HTERT RPE-1 (cell line): ENCODE measurements around the gene TSFM.

Experiments used
- in situ Hi-C: fragments of 300-500 bp; cut with MboI; formaldehyde crosslinking; loops from 4 replicates; pipeline ENCODE4 v1.14.3; 2020; ENCODE audit warnings: low sequenced_read_pairs

Gene TSFM

GRCh38 chr12:57782608-57783465 lies at the start of gene TSFM:
TSS of gene TSFM (plus strand) at chr12:57782787. CDS start at chr12:57782802, 15 bp downstream.
- in situ Hi-C loops = no loop called here

- in situ Hi-C loops = no loop called here
Measured at GRCh38 chr12:57733928-57734327, 48.7 kb upstream of the TSFM start.

- in situ Hi-C loops = no loop called here
Measured at GRCh38 chr12:57734591-57734990, 48.0 kb upstream of the TSFM start.

GRCh38 chr12:57735198-57735855 lies 47.3 kb upstream of the TSFM start:
- in situ Hi-C loops = no loop called here

GRCh38 chr12:57735952-57736740 lies 46.4 kb upstream of the TSFM start:
- in situ Hi-C loops = no loop called here

- in situ Hi-C loops = no loop called here
Measured at GRCh38 chr12:57736741-57737466, 45.7 kb upstream of the TSFM start.

- in situ Hi-C loops = no loop called here
Measured at GRCh38 chr12:57737467-57738460, 44.8 kb upstream of the TSFM start.

- in situ Hi-C loops = no loop called here
Measured at GRCh38 chr12:57738661-57739237, 43.8 kb upstream of the TSFM start, which contains the start of gene AGAP2. TSS of gene AGAP2 (minus strand) at chr12:57738742. CDS start at chr12:57738246, 496 bp downstream.

GRCh38 chr12:57739387-57739786 lies 43.2 kb upstream of the TSFM start:
- in situ Hi-C loops = no loop called here

- in situ Hi-C loops = no loop called here
Measured at GRCh38 chr12:57739914-57740538, 42.6 kb upstream of the TSFM start.

GRCh38 chr12:57740656-57741412 lies 41.8 kb upstream of the TSFM start:
- in situ Hi-C loops = no loop called here

GRCh38 chr12:57741413-57741789 lies 41.2 kb upstream of the TSFM start:
- in situ Hi-C loops = no loop called here

- in situ Hi-C loops = no loop called here
Measured at GRCh38 chr12:57741844-57742738, 40.5 kb upstream of the TSFM start.

GRCh38 chr12:57743769-57744168 lies 38.8 kb upstream of the TSFM start:
- in situ Hi-C loops = no loop called here

GRCh38 chr12:57744194-57744776 lies 38.3 kb upstream of the TSFM start:
- in situ Hi-C loops = no loop called here

- in situ Hi-C loops = no loop called here
Measured at GRCh38 chr12:57744777-57745484, 37.7 kb upstream of the TSFM start, which contains the start of gene TSPAN31. TSS of gene TSPAN31 (plus strand) at chr12:57745039. CDS start at chr12:57745155, 116 bp downstream.
